ENCODE results near the gene KLF7.

KLF7 gene

GRCh38 chr2:207046724-207047123, 119.0 kb downstream of the KLF7 start:
- Histone ChIP-seq H3K27ac (no peak overlapping the region), H3K4me3 (ENCODE audit: low read depth, low read length) (no peak overlapping the region), H3K27me3 (replicated peaks) (no peaks in the 10 kb centered on the region), H3K36me3 (replicated peaks) (no peaks in the 10 kb centered on the region)
- no peak for DNase-seq
- TF ChIP-seq CTCF (IDR thresholded peaks at IDR 0.05; ENCODE audit: low read depth, low read length, missing control alignments), result peak; percentile 12
- in situ Hi-C loops (cut with HindIII; ENCODE audit: low pct_ligation_motif_present, low sequenced_read_pairs), result no loop called here

- no peak overlapping the region for H3K4me3 ChIP-seq (ENCODE audit: low read depth, low read length)
- no peak for TF ChIP-seq CTCF (IDR thresholded peaks at IDR 0.05; ENCODE audit: low read depth, low read length, missing control alignments)
- no peaks in the 10 kb centered on the region for H3K27me3 ChIP-seq (replicated peaks)
- DNase-seq, result no peak
- no peak overlapping the region for H3K27ac ChIP-seq
- in situ Hi-C loops (cut with HindIII; ENCODE audit: low pct_ligation_motif_present, low sequenced_read_pairs), result no loop called here
- H3K36me3 ChIP-seq (replicated peaks), result no peaks in the 10 kb centered on the region
Measured at GRCh38 chr2:207045531-207045930, 120.2 kb downstream of the KLF7 start.

- no peak for DNase-seq
- Histone ChIP-seq H3K36me3 (replicated peaks) (no peaks in the 10 kb centered on the region), H3K4me3 (ENCODE audit: low read depth, low read length) (no peak overlapping the region), H3K27ac (no peak overlapping the region), H3K27me3 (replicated peaks) (no peaks in the 10 kb centered on the region)
- no peak for TF ChIP-seq CTCF (IDR thresholded peaks at IDR 0.05; ENCODE audit: low read depth, low read length, missing control alignments)
- in situ Hi-C loops (cut with HindIII; ENCODE audit: low pct_ligation_motif_present, low sequenced_read_pairs), result no loop called here
Measured at GRCh38 chr2:207044379-207045362, 121.1 kb downstream of the KLF7 start.

GRCh38 chr2:207042841-207043240, 122.9 kb downstream of the KLF7 start:
- no peak overlapping the region for H3K4me3 ChIP-seq (ENCODE audit: low read depth, low read length)
- H3K27me3 ChIP-seq (replicated peaks), result no peaks in the 10 kb centered on the region
- no peak for DNase-seq
- TF ChIP-seq CTCF (IDR thresholded peaks at IDR 0.05; ENCODE audit: low read depth, low read length, missing control alignments), result no peak
- no peaks in the 10 kb centered on the region for H3K36me3 ChIP-seq (replicated peaks)
- H3K27ac ChIP-seq, result no peak overlapping the region
- in situ Hi-C loops (cut with HindIII; ENCODE audit: low pct_ligation_motif_present, low sequenced_read_pairs), result no loop called here

- no peak overlapping the region for H3K4me3 ChIP-seq (ENCODE audit: low read depth, low read length)
- no peaks in the 10 kb centered on the region for H3K36me3 ChIP-seq (replicated peaks)
- no peak overlapping the region for H3K27ac ChIP-seq
- H3K27me3 ChIP-seq (replicated peaks), result no peaks in the 10 kb centered on the region
- no peak for DNase-seq
- TF ChIP-seq CTCF (IDR thresholded peaks at IDR 0.05; ENCODE audit: low read depth, low read length, missing control alignments), result no peak
- in situ Hi-C loops (cut with HindIII; ENCODE audit: low pct_ligation_motif_present, low sequenced_read_pairs), result no loop called here
Measured at GRCh38 chr2:207041786-207042554, 123.8 kb downstream of the KLF7 start.

Data from brain microvascular endothelial cell (primary cell).